ENCODE data around the gene ABCC5.

- TF ChIP-seq CTCF (IDR thresholded peaks at IDR 0.05), result no peak
- TF ChIP-seq POLR2A (IDR thresholded peaks at IDR 0.05), result no peak
- no peak for TF ChIP-seq POLR2AphosphoS5 (IDR thresholded peaks at IDR 0.05)
These were observed 5.5 kb downstream of the ABCC5 start for GRCh38 chr3:184011937-184012889.
